ENCODE measurements around the gene USP2.

DNA sequence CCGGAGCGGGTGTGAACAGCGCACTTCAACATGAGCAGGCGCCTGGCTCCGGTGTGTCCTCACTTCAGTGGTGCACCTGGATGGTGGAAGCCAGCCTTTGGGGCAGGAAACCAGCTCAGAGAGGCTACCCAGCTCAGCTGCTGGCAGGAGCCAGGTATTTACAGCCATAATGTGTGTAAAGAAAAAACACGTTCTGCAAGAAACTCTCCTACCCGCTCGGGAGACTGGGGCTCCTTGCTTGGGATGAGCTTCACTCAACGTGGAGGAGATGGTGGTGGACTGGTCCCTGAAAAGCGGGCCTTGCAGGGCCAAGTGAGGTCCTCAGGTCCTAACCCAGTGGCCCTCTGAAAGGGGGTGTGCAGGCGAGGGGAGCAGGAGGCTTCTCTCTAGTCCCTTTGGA is 72.1 kb downstream of the USP2 start:
- TF ChIP-seq ZNF565 (CRISPR knock-in tag; conservative IDR thresholded peaks at IDR 0.05; ENCODE audit: low read depth): no peak
- no peak for TF ChIP-seq ESRRG (CRISPR knock-in tag; IDR thresholded peaks at IDR 0.05)
- no peak for TF ChIP-seq TSHZ2 (CRISPR knock-in tag; IDR thresholded peaks at IDR 0.05)
- TF ChIP-seq PATZ1 (CRISPR knock-in tag; IDR thresholded peaks at IDR 0.05; ENCODE audit: borderline replicate concordance): no peak
- no peak for TF ChIP-seq RARB (CRISPR knock-in tag; IDR thresholded peaks at IDR 0.05)
- no peak for TF ChIP-seq SNAI2 (CRISPR knock-in tag; IDR thresholded peaks at IDR 0.05)
- no peak for TF ChIP-seq ARNTL (CRISPR knock-in tag; IDR thresholded peaks at IDR 0.05; ENCODE audit: borderline replicate concordance, low read depth)
- TF ChIP-seq ZFP30 (CRISPR knock-in tag; IDR thresholded peaks at IDR 0.05): no peak
- no peak for TF ChIP-seq CSDC2 (CRISPR knock-in tag; IDR thresholded peaks at IDR 0.05)
- no peak for TF ChIP-seq TOX (CRISPR knock-in tag; IDR thresholded peaks at IDR 0.05; ENCODE audit: borderline replicate concordance)
- TF ChIP-seq TCF4 (CRISPR knock-in tag; IDR thresholded peaks at IDR 0.05; ENCODE audit: borderline replicate concordance): no peak
- TF ChIP-seq ZNF70 (CRISPR knock-in tag; IDR thresholded peaks at IDR 0.05): no peak

All from SK-N-SH treated with all-trans-retinoic acid at 6 μM for 48 hours (cell line).